Fibroblast of lung (primary cell): Measurements from ENCODE around the gene SMC4. TPM values are rescaled to one million over a fixed set of nuclear protein-coding genes. Genes with fewer than 3 reads are reported as not detected.

Source experiments
- DNase-seq, 2 donors: peaks; one replicate each; pipeline versions ENCODE4 v3.0.0 to v3.0.0-alpha.2; 2010; ENCODE audit warnings: low read depth in 2 of 2
- H2AFZ ChIP-seq: 2 replicates; pipeline ENCODE4 v1.5.1; 2012; ENCODE audit warnings: low read length, control low read depth, inconsistent platforms
- H3K27ac ChIP-seq: 2 replicates; pipeline ENCODE4 v1.5.1; 2011; ENCODE audit warnings: low read length, control low read depth; ENCODE audit not compliant: insufficient read depth
- H3K27me3 ChIP-seq: 2 replicates; pipeline ENCODE4 v1.5.1; 2011; ENCODE audit warnings: mild to moderate bottlenecking, low read length; ENCODE audit not compliant: control insufficient read depth, insufficient read depth
- H3K36me3 ChIP-seq: 2 replicates; pipeline ENCODE4 v1.5.1; 2011; ENCODE audit warnings: low read length; ENCODE audit not compliant: control insufficient read depth, insufficient read depth
- H3K4me1 ChIP-seq: 2 replicates; pipeline ENCODE4 v1.5.1; 2011; ENCODE audit warnings: low read length; ENCODE audit not compliant: control insufficient read depth, insufficient read depth; ENCODE audit errors: extremely low read depth
- H3K4me2 ChIP-seq: 2 replicates; pipeline ENCODE4 v1.5.1; 2011; ENCODE audit warnings: low read length, control low read depth; ENCODE audit not compliant: insufficient read depth; ENCODE audit errors: extremely low read depth
- H3K4me3 ChIP-seq, 4 experiments: fragments of 200-600 bp in 1 of 4; sonication (generic) in 1 of 4; replicated peaks in 1 of 4; 2 replicates each; pipeline ENCODE4 v1.5.1; 2011 to 2016; ENCODE audit warnings: low read length in 4 of 4, low read depth in 3 of 4, mild to moderate bottlenecking in 3 of 4, control low read depth in 2 of 4, inconsistent platforms in 1 of 4, mixed read lengths in 1 of 4; ENCODE audit not compliant: insufficient read depth in 1 of 4; ENCODE audit errors: control extremely low read depth in 1 of 4
- H3K79me2 ChIP-seq: 2 replicates; pipeline ENCODE4 v1.5.1; 2012; ENCODE audit warnings: mild to moderate bottlenecking, low read length, inconsistent platforms; ENCODE audit not compliant: control insufficient read depth, insufficient read depth
- H3K9ac ChIP-seq: 2 replicates; pipeline ENCODE4 v1.5.1; 2011; ENCODE audit warnings: mild to moderate bottlenecking, low read length, control low read depth; ENCODE audit not compliant: insufficient read depth
- H3K9me3 ChIP-seq: 2 replicates; pipeline ENCODE4 v1.5.1; 2012; ENCODE audit warnings: low read depth, low read length; ENCODE audit not compliant: control insufficient read depth, insufficient read depth
- H4K20me1 ChIP-seq: 2 replicates; pipeline ENCODE4 v1.5.1; 2011; ENCODE audit warnings: low read length; ENCODE audit not compliant: control insufficient read depth, insufficient read depth; ENCODE audit errors: extremely low read depth
- EZH2 ChIP-seq: IDR thresholded peaks from 2 replicates; pipeline ENCODE4 v1.5.1; 2012; ENCODE audit warnings: low read length, control low read depth, mild to moderate bottlenecking; ENCODE audit errors: missing control alignments
- polyA plus RNA-seq, 2 donors: library from polyadenylated mRNA; depleted of rRNA in 1 of 2; stranded (reverse) in 1 of 2; unstranded in 1 of 2; fragments of >200 nt; gene quantifications; 2 replicates each; pipeline ENCODE4 v1.2.1, GENCODE V29; 2011 to 2012; ENCODE audit warnings: missing spikeins in 1 of 2
- total RNA-seq: library from RNA; depleted of rRNA; stranded (reverse); fragments of >200 nt; gene quantifications from 2 replicates; pipeline ENCODE4 v1.2.1, GENCODE V29; 2014
- TF ChIP-seq, protein P1 (sequence below), 2 donors: IDR thresholded peaks in 1 of 2; conservative IDR thresholded peaks in 1 of 2; 1 replicate in 1 of 2; 2 replicates in 1 of 2; pipeline ENCODE4 v1.5.1; 2011 to 2012; ENCODE audit warnings: low read length in 2 of 2, control low read depth in 1 of 2, inconsistent platforms in 1 of 2, low read depth in 1 of 2, mild to moderate bottlenecking in 1 of 2

SMC4 gene
- total and polyA plus RNA-seq, 2 donors (not counting 1 experiment from before 2014, with no cell fraction given) = 34.7 to 48.4 TPM

DNA sequence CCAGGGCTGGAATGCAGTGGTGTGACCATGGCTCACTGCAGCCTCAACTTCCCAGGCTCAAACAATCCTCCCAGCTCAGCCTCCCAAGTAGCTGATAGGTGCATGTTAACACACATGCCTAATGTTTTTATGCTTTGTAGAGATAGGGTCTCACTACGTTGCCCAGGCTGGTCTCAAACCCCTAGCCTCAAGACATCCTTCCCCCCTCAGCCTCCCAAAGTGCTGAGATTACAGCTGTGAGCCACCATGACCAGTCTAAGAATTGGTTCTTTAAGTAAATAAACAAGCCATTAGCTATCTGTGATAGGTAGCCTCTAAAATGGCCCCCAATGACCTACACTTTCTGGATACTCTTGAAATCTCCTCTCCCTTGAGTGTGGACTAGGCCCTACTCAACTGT is 46.4 kb downstream of the SMC4 start:
- Histone ChIP-seq H3K9ac (no peak overlapping the region), H3K9me3 (no peaks in the 10 kb centered on the region), H3K36me3 (peaks cover 2% of the 10 kb centered on the region), H2AFZ (no peak overlapping the region), H3K4me1 (peaks cover 4% of the 10 kb centered on the region), H3K27ac (no peak overlapping the region), H3K79me2 (peaks cover 80% of the 10 kb centered on the region), H3K4me3 (no peak overlapping the region), H4K20me1 (no peaks in the 10 kb centered on the region), H3K4me2 (no peak overlapping the region), H3K27me3 (no peaks in the 10 kb centered on the region)
- TF ChIP-seq, protein P1, sequence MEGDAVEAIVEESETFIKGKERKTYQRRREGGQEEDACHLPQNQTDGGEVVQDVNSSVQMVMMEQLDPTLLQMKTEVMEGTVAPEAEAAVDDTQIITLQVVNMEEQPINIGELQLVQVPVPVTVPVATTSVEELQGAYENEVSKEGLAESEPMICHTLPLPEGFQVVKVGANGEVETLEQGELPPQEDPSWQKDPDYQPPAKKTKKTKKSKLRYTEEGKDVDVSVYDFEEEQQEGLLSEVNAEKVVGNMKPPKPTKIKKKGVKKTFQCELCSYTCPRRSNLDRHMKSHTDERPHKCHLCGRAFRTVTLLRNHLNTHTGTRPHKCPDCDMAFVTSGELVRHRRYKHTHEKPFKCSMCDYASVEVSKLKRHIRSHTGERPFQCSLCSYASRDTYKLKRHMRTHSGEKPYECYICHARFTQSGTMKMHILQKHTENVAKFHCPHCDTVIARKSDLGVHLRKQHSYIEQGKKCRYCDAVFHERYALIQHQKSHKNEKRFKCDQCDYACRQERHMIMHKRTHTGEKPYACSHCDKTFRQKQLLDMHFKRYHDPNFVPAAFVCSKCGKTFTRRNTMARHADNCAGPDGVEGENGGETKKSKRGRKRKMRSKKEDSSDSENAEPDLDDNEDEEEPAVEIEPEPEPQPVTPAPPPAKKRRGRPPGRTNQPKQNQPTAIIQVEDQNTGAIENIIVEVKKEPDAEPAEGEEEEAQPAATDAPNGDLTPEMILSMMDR (conservative IDR thresholded peaks at IDR 0.05 in 1 of 2, IDR thresholded peaks at IDR 0.05 in 1 of 2; ENCODE audit: low read depth in 1 of 2, low read length in 2 of 2) = no peak
- TF ChIP-seq EZH2 = no peak
- DNase-seq = no peak

GRCh38 chr3:160446522-160447056 is 47.1 kb downstream of the SMC4 start:
- Histone ChIP-seq H3K4me3 (peak overlapping the region in 1 of 4 experiments; percentile 5), H3K4me1 (peaks cover 4% of the 10 kb centered on the region), H3K4me2 (no peak overlapping the region), H4K20me1 (no peaks in the 10 kb centered on the region), H3K9ac (no peak overlapping the region), H2AFZ (no peak overlapping the region), H3K27ac (no peak overlapping the region), H3K9me3 (no peaks in the 10 kb centered on the region), H3K79me2 (peaks cover 74% of the 10 kb centered on the region), H3K27me3 (no peaks in the 10 kb centered on the region), H3K36me3 (peaks cover 2% of the 10 kb centered on the region)
- no peak for DNase-seq
- TF ChIP-seq, protein P1 (conservative IDR thresholded peaks at IDR 0.05 in 1 of 2, IDR thresholded peaks at IDR 0.05 in 1 of 2; ENCODE audit: low read depth in 1 of 2, low read length in 2 of 2) = no peak
- no peak for TF ChIP-seq EZH2

DNA sequence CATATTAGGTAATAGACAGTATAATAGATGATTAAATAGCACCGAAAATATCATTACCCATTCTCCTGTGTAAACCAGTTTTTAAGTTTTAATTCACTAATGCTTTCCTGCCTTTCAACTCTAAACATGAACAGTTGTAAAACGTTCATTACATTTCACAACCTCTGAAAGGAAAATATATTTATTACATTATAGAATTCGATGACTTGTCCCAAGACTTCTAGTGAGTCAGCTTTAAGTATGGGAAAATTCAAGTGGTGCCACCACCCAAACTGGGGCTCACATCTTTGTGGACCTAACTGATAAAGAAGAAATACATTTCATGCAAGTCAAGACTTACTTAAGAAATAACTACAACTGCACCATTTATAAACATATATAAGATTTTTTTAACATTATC is 48.1 kb downstream of the SMC4 start:
- Histone ChIP-seq H3K27ac (no peak overlapping the region), H3K4me1 (peaks cover 4% of the 10 kb centered on the region), H3K9ac (no peak overlapping the region), H4K20me1 (no peaks in the 10 kb centered on the region), H2AFZ (no peak overlapping the region), H3K4me2 (peak overlapping the region; percentile 90), H3K4me3 (peak overlapping the region; percentile 2 to 98 (median 74)), H3K79me2 (peaks cover 65% of the 10 kb centered on the region), H3K36me3 (peaks cover 2% of the 10 kb centered on the region), H3K9me3 (no peaks in the 10 kb centered on the region), H3K27me3 (no peaks in the 10 kb centered on the region)
- TF ChIP-seq, protein P1 (conservative IDR thresholded peaks at IDR 0.05 in 1 of 2, IDR thresholded peaks at IDR 0.05 in 1 of 2; ENCODE audit: low read depth in 1 of 2, low read length in 2 of 2) = no peak
- TF ChIP-seq EZH2 = no peak
- DNase-seq = peak; percentile 63 to 67
